ENCODE measurements around the gene HFE.

HFE gene

GRCh38 chr6:26064619-26065257, 22.5 kb upstream of the HFE start:
- Histone ChIP-seq H3K27ac (ENCODE audit: extremely low read depth, low read depth, low read length) (no peak overlapping the region), H3K4me1 (ENCODE audit: control insufficient read depth, insufficient read depth, low read length) (no peaks in the 10 kb centered on the region), H3K36me3 (ENCODE audit: control insufficient read depth in 2 of 2, insufficient read depth in 1 of 2, low read length in 2 of 2) (no peaks in the 10 kb centered on the region), H3K4me3 (ENCODE audit: low read depth, low read length) (no peak overlapping the region), H3K9me3 (ENCODE audit: control insufficient read depth, insufficient read depth, low read depth, low read length) (no peaks in the 10 kb centered on the region)
- CTCF ChIA-PET, result interaction anchor here (0.7 to 26.4 kb wide), 15 partner anchors 14 to 135 kb away, joined by 3 to 724 read pairs (median 5); partner anchors contain the start of gene HFE
- TF ChIP-seq ZNF302 (tag by site-specific recombination; IDR thresholded peaks at IDR 0.05; ENCODE audit: low read depth), result no peak
- peak; percentile 21; the same call in 1 of the 2 replicates for TF ChIP-seq YY1 (tag by site-specific recombination; IDR thresholded peaks at IDR 0.05)
- TF ChIP-seq AEBP2 (tag by site-specific recombination; IDR thresholded peaks at IDR 0.05; ENCODE audit: borderline replicate concordance), result no peak
- peak; percentile 61 for TF ChIP-seq ZNF654 (tag by site-specific recombination; IDR thresholded peaks at IDR 0.05; ENCODE audit: low read depth)
- 0 out of 2 replicates have a peak, but pooled peaks have one; percentile 16 for TF ChIP-seq SP7 (tag by site-specific recombination; IDR thresholded peaks at IDR 0.05)
- TF ChIP-seq ZNF157 (tag by site-specific recombination; IDR thresholded peaks at IDR 0.05), result no peak
- TF ChIP-seq ZNF16 (tag by site-specific recombination; IDR thresholded peaks at IDR 0.05; ENCODE audit: low read depth), result no peak
- TF ChIP-seq SETDB1 (IDR thresholded peaks at IDR 0.05; ENCODE audit: insufficient read length, low read length), result peak; percentile 44
- no peak for TF ChIP-seq ZSCAN18 (tag by site-specific recombination; IDR thresholded peaks at IDR 0.05)
- 0 out of 2 replicates have a peak, but pooled peaks have one; percentile 46 for TF ChIP-seq ZNF660 (tag by site-specific recombination; IDR thresholded peaks at IDR 0.05)
- peak; percentile 57; the same call in 1 of the 2 replicates for TF ChIP-seq ZSCAN30 (tag by site-specific recombination; IDR thresholded peaks at IDR 0.05)
- TF ChIP-seq MZF1 (tag by site-specific recombination; IDR thresholded peaks at IDR 0.05; ENCODE audit: borderline replicate concordance), result no peak
- TF ChIP-seq CTCF (tag by site-specific recombination; IDR thresholded peaks at IDR 0.05), result peak; percentile 43; the same call in 1 of the 2 replicates
- 0 out of 2 replicates have a peak, but pooled peaks have one; percentile 33 for TF ChIP-seq ZBTB17 (tag by site-specific recombination; IDR thresholded peaks at IDR 0.05)
- TF ChIP-seq ZNF501 (tag by site-specific recombination; IDR thresholded peaks at IDR 0.05), result 0 out of 2 replicates have a peak, but pooled peaks have one; percentile 28
- TF ChIP-seq ZNF580 (tag by site-specific recombination; IDR thresholded peaks at IDR 0.05), result peak; percentile 90
- 0 out of 2 replicates have a peak, but pooled peaks have one; percentile 22 for TF ChIP-seq ZNF366 (tag by site-specific recombination; conservative IDR thresholded peaks at IDR 0.05)
- POLR2A ChIA-PET, result interaction anchor here (1.7 kb wide), 1 partner anchor 9 kb away, joined by 4 read pairs; no protein-coding TSS in a partner anchor

GRCh38 chr6:26065952-26066380, 21.3 kb upstream of the HFE start:
- no peak overlapping the region for H3K4me3 ChIP-seq (ENCODE audit: low read depth, low read length)
- ChIA-PET CTCF (interaction anchor here (0.6 to 26.4 kb wide), 20 partner anchors 9 to 580 kb away, joined by 3 to 724 read pairs (median 4); partner anchors contain the start of gene HFE), POLR2A (interaction anchor here (1.7 kb wide), 1 partner anchor 38 kb away, joined by 3 read pairs; a partner anchor contains a TSS)
- no peaks in the 10 kb centered on the region for H3K9me3 ChIP-seq (ENCODE audit: control insufficient read depth, insufficient read depth, low read depth, low read length)
- no peaks in the 10 kb centered on the region for H3K36me3 ChIP-seq (ENCODE audit: control insufficient read depth in 2 of 2, insufficient read depth in 1 of 2, low read length in 2 of 2)
- H3K4me1 ChIP-seq (ENCODE audit: control insufficient read depth, insufficient read depth, low read length), result no peaks in the 10 kb centered on the region
- no peak overlapping the region for H3K27ac ChIP-seq (ENCODE audit: extremely low read depth, low read depth, low read length)
- TF ChIP-seq BCL11B (tag by site-specific recombination; IDR thresholded peaks at IDR 0.05; ENCODE audit: low read depth), result no peak
- TF ChIP-seq ZNF423 (tag by site-specific recombination; IDR thresholded peaks at IDR 0.05), result no peak
- no peak for TF ChIP-seq ELK4 (IDR thresholded peaks at IDR 0.05; ENCODE audit: borderline replicate concordance, low read depth, low read length)
- peak; percentile 37; the same call in 1 of the 2 replicates for TF ChIP-seq ZNF10 (tag by site-specific recombination; IDR thresholded peaks at IDR 0.05)
- TF ChIP-seq REPIN1 (tag by site-specific recombination; IDR thresholded peaks at IDR 0.05; ENCODE audit: low read depth), result no peak
- TF ChIP-seq ZNF214 (tag by site-specific recombination; IDR thresholded peaks at IDR 0.05; ENCODE audit: borderline replicate concordance), result no peak
- TF ChIP-seq IKZF3 (tag by site-specific recombination; IDR thresholded peaks at IDR 0.05), result no peak
- no peak for TF ChIP-seq ZNF398 (tag by site-specific recombination; IDR thresholded peaks at IDR 0.05)
- no peak for TF ChIP-seq ZFHX2 (tag by site-specific recombination; conservative IDR thresholded peaks at IDR 0.05)
- no peak for TF ChIP-seq ZFP41 (tag by site-specific recombination; IDR thresholded peaks at IDR 0.05; ENCODE audit: borderline replicate concordance)
